HepG2 (cell line): Measurements from ENCODE around the gene NFIC. TPM values are rescaled to one million over a fixed set of nuclear protein-coding genes. Genes with fewer than 3 reads are reported as not detected.

ENCODE experiments used
- CBX5 ChIP-seq: sonication (generic); formaldehyde crosslinking; IDR thresholded peaks from 2 replicates; pipeline ENCODE4 v1.4.0; 2020; ENCODE audit warnings: missing genetic modification reagents, borderline replicate concordance
- FOSL2 ChIP-seq: sonication (generic); formaldehyde crosslinking; IDR thresholded peaks from 2 replicates; pipeline ENCODE4 v1.4.0; 2020; ENCODE audit warnings: missing genetic modification reagents
- ISL2 ChIP-seq: sonication (generic); formaldehyde crosslinking; IDR thresholded peaks from 2 replicates; pipeline ENCODE4 v1.5.0; 2020; ENCODE audit warnings: missing genetic modification reagents
- KAT2B ChIP-seq: fragments of 150-350 bp; IDR thresholded peaks from 2 replicates; pipeline ENCODE4 v1.6.1; 2014; ENCODE audit warnings: low read depth, low read length, borderline replicate concordance
- KDM4B ChIP-seq: sonication (generic); formaldehyde crosslinking; IDR thresholded peaks from 2 replicates; pipeline ENCODE4 v1.4.0; 2020; ENCODE audit warnings: missing genetic modification reagents
- MEF2D ChIP-seq: sonication (generic); formaldehyde crosslinking; IDR thresholded peaks from 2 replicates; pipeline ENCODE4 v1.5.1; 2020; ENCODE audit warnings: mild to moderate bottlenecking, missing genetic modification reagents
- MTA3 ChIP-seq: sonication (generic); formaldehyde crosslinking; IDR thresholded peaks from 2 replicates; pipeline ENCODE4 v1.4.0; 2020; ENCODE audit warnings: missing genetic modification reagents
- NR2F6 ChIP-seq, 2 experiments: IDR thresholded peaks; 2 replicates each; pipeline ENCODE4 v1.6.1; 2016; ENCODE audit warnings: antibody characterized with exemption in 1 of 2, mild to moderate bottlenecking in 1 of 2
- PHF20 ChIP-seq: sonication (generic); formaldehyde crosslinking; IDR thresholded peaks from 2 replicates; pipeline ENCODE4 v1.5.0; 2020; ENCODE audit warnings: mild to moderate bottlenecking, missing genetic modification reagents
- PHF5A ChIP-seq: IDR thresholded peaks from one replicate; pipeline ENCODE4 v1.6.1; 2018; ENCODE audit warnings: low read depth, missing genetic modification reagents; ENCODE audit not compliant: unreplicated experiment
- RARA ChIP-seq: IDR thresholded peaks from 2 replicates; pipeline ENCODE4 v1.6.1; 2016; ENCODE audit warnings: missing genetic modification reagents, missing compliant biosample characterization
- RBAK ChIP-seq: sonication (generic); formaldehyde crosslinking; IDR thresholded peaks from 2 replicates; pipeline ENCODE4 v1.5.1; 2020; ENCODE audit warnings: mild to moderate bottlenecking, missing genetic modification reagents
- SP1 ChIP-seq, 2 experiments: fragments of 450-650 bp in 1 of 2; sonication (generic) in 1 of 2; formaldehyde crosslinking in 1 of 2; IDR thresholded peaks; 2 replicates each; pipeline versions ENCODE4 v1.4.0 to v1.6.1; 2016 to 2020; ENCODE audit warnings: missing genetic modification reagents in 1 of 2
- ZBTB20 ChIP-seq: sonication (generic); formaldehyde crosslinking; IDR thresholded peaks from 2 replicates; pipeline ENCODE4 v1.8.1; 2023; ENCODE audit warnings: missing genetic modification reagents, low read depth, mild to moderate bottlenecking, borderline replicate concordance
- ZBTB33 ChIP-seq: sonication (generic); formaldehyde crosslinking; IDR thresholded peaks from 2 replicates; pipeline ENCODE4 v1.4.0; 2020; ENCODE audit warnings: missing genetic modification reagents
- ZFP36 ChIP-seq: fragments of 150-350 bp; IDR thresholded peaks from 2 replicates; pipeline ENCODE4 v1.6.1; 2018; ENCODE audit warnings: borderline replicate concordance, low read length, low read depth; ENCODE audit not compliant: partially characterized antibody
- ZNF180 ChIP-seq: sonication (generic); formaldehyde crosslinking; IDR thresholded peaks from 2 replicates; pipeline ENCODE4 v1.4.0; 2020; ENCODE audit warnings: low read depth, missing genetic modification reagents, borderline replicate concordance
- ZNF607 ChIP-seq: sonication (generic); formaldehyde crosslinking; IDR thresholded peaks from 2 replicates; pipeline ENCODE4 v1.5.1; 2020; ENCODE audit warnings: missing genetic modification reagents, mild to moderate bottlenecking, borderline replicate concordance
- polyA plus RNA-seq, 8 experiments: library from polyadenylated mRNA; depleted of rRNA in 3 of 8; stranded (reverse) in 7 of 8; unstranded in 1 of 8; fragments of >200 nt; fragmentation: Illumina TruSeq in 4 of 8; extraction: Trizol in 4 of 8; gene quantifications; 2 replicates each; pipeline versions ENCODE4 v1.2.1 to v1.2.3, GENCODE V29; 2011 to 2016; ENCODE audit warnings: low read depth in 4 of 8, missing spikeins in 1 of 8, mixed read lengths in 1 of 8; ENCODE audit not compliant: insufficient read depth in 1 of 8
- total RNA-seq, 5 experiments: library from RNA; depleted of rRNA; stranded (reverse); fragments of >200 nt; fragmentation: Illumina TruSeq; extraction: Trizol; gene quantifications; 2 replicates each; pipeline ENCODE4 v1.2.3, GENCODE V29; 2016; ENCODE audit warnings: low read depth in 1 of 5
- TF ChIP-seq, protein P1 (sequence below): sonication (generic); formaldehyde crosslinking; conservative IDR thresholded peaks from 2 replicates; pipeline ENCODE4 v1.4.0; 2020; ENCODE audit warnings: missing genetic modification reagents
- TF ChIP-seq, protein P2 (sequence below): IDR thresholded peaks from 2 replicates; pipeline ENCODE4 v1.6.1; 2012; ENCODE audit warnings: low read length, improper control_type of control experiment
- TF ChIP-seq, protein P3 (sequence below): IDR thresholded peaks from 2 replicates; pipeline ENCODE4 v1.6.1; 2016
- TF ChIP-seq, protein P4 (sequence below): sonication (generic); formaldehyde crosslinking; conservative IDR thresholded peaks from 2 replicates; pipeline ENCODE4 v1.8.0; 2022; ENCODE audit warnings: low read depth, missing genetic modification reagents

Gene NFIC
- total and polyA plus RNA-seq, 2 of the 13 experiments (the other 11 are each of a cell fraction or from before 2014, with no cell fraction given): 1.3 to 2.5 TPM

- TF ChIP-seq, protein P1, sequence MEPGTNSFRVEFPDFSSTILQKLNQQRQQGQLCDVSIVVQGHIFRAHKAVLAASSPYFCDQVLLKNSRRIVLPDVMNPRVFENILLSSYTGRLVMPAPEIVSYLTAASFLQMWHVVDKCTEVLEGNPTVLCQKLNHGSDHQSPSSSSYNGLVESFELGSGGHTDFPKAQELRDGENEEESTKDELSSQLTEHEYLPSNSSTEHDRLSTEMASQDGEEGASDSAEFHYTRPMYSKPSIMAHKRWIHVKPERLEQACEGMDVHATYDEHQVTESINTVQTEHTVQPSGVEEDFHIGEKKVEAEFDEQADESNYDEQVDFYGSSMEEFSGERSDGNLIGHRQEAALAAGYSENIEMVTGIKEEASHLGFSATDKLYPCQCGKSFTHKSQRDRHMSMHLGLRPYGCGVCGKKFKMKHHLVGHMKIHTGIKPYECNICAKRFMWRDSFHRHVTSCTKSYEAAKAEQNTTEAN (CRISPR knock-in tag): no peak
- no peak for TF ChIP-seq ISL2
- no peak for TF ChIP-seq KDM4B
- TF ChIP-seq RARA (CRISPR knock-in tag): peak; percentile 63; the same call in 1 of the 2 replicates
- peak; percentile 86 for TF ChIP-seq NR2F6 (IDR thresholded peaks at IDR 0.05)
- peak; percentile 90 for TF ChIP-seq NR2F6 (CRISPR knock-in tag; IDR thresholded peaks at IDR 0.05)
- TF ChIP-seq PHF5A (CRISPR knock-in tag): no peak
- no peak for TF ChIP-seq MTA3
- TF ChIP-seq PHF20: no peak
- TF ChIP-seq CBX5 (CRISPR knock-in tag): no peak
- no peak for TF ChIP-seq MEF2D (CRISPR knock-in tag)
- TF ChIP-seq KAT2B: no peak
- TF ChIP-seq, protein P2, sequence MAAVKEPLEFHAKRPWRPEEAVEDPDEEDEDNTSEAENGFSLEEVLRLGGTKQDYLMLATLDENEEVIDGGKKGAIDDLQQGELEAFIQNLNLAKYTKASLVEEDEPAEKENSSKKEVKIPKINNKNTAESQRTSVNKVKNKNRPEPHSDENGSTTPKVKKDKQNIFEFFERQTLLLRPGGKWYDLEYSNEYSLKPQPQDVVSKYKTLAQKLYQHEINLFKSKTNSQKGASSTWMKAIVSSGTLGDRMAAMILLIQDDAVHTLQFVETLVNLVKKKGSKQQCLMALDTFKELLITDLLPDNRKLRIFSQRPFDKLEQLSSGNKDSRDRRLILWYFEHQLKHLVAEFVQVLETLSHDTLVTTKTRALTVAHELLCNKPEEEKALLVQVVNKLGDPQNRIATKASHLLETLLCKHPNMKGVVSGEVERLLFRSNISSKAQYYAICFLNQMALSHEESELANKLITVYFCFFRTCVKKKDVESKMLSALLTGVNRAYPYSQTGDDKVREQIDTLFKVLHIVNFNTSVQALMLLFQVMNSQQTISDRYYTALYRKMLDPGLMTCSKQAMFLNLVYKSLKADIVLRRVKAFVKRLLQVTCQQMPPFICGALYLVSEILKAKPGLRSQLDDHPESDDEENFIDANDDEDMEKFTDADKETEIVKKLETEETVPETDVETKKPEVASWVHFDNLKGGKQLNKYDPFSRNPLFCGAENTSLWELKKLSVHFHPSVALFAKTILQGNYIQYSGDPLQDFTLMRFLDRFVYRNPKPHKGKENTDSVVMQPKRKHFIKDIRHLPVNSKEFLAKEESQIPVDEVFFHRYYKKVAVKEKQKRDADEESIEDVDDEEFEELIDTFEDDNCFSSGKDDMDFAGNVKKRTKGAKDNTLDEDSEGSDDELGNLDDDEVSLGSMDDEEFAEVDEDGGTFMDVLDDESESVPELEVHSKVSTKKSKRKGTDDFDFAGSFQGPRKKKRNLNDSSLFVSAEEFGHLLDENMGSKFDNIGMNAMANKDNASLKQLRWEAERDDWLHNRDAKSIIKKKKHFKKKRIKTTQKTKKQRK: no peak
- no peak for TF ChIP-seq ZNF180 (CRISPR knock-in tag)
- no peak for TF ChIP-seq ZBTB20
- TF ChIP-seq ZBTB33 (CRISPR knock-in tag): no peak
- TF ChIP-seq FOSL2: no peak
- TF ChIP-seq ZNF607 (CRISPR knock-in tag): no peak
- TF ChIP-seq, protein P3, sequence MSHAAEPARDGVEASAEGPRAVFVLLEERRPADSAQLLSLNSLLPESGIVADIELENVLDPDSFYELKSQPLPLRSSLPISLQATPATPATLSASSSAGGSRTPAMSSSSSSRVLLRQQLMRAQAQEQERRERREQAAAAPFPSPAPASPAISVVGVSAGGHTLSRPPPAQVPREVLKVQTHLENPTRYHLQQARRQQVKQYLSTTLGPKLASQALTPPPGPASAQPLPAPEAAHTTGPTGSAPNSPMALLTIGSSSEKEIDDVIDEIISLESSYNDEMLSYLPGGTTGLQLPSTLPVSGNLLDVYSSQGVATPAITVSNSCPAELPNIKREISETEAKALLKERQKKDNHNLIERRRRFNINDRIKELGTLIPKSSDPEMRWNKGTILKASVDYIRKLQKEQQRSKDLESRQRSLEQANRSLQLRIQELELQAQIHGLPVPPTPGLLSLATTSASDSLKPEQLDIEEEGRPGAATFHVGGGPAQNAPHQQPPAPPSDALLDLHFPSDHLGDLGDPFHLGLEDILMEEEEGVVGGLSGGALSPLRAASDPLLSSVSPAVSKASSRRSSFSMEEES (CRISPR knock-in tag): 0 out of 2 replicates have a peak, but pooled peaks have one; percentile 13
- no peak for TF ChIP-seq ZFP36
- TF ChIP-seq, protein P4, sequence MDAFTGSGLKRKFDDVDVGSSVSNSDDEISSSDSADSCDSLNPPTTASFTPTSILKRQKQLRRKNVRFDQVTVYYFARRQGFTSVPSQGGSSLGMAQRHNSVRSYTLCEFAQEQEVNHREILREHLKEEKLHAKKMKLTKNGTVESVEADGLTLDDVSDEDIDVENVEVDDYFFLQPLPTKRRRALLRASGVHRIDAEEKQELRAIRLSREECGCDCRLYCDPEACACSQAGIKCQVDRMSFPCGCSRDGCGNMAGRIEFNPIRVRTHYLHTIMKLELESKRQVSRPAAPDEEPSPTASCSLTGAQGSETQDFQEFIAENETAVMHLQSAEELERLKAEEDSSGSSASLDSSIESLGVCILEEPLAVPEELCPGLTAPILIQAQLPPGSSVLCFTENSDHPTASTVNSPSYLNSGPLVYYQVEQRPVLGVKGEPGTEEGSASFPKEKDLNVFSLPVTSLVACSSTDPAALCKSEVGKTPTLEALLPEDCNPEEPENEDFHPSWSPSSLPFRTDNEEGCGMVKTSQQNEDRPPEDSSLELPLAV (CRISPR knock-in tag): no peak
- TF ChIP-seq SP1 (IDR thresholded peaks at IDR 0.05): no peak
- no peak for TF ChIP-seq SP1 (CRISPR knock-in tag; IDR thresholded peaks at IDR 0.05)
- TF ChIP-seq RBAK (CRISPR knock-in tag): no peak
These were observed 85.1 kb downstream of the NFIC start (continued) for GRCh38 chr19:3451451-3451866.
